Activated B cell treated with CpG ODN at 0.5 μM for 24 hours (primary cell): Measurements from ENCODE around the gene NXN. TPM values are rescaled to one million over a fixed set of nuclear protein-coding genes. Genes with fewer than 3 reads are reported as not detected.

ENCODE experiments used
- ATAC-seq: fragments of 200-7000 bp; cut with Tn5 transposase; one replicate; pipeline ENCODE4 v1.10.0; 2021; ENCODE audit warnings: low read depth, mild to moderate bottlenecking, moderate library complexity
- CTCF ChIA-PET: fragments of 350-600 bp; sonication (Branson Sonifier 250); formaldehyde crosslinking; loops from one replicate; lab custom pipeline; 2021; ENCODE audit warnings: antibody characterized with exemption; lab: Charles Lee
- POLR2A ChIA-PET: fragments of 350-600 bp; sonication (Branson Sonifier 250); formaldehyde crosslinking; loops from one replicate; lab custom pipeline; 2021; ENCODE audit warnings: antibody characterized with exemption; lab: Charles Lee
- DNase-seq: peaks from one replicate; pipeline ENCODE4 v3.0.0; 2022
- H3K27ac Mint-ChIP-seq: one replicate; pipeline ENCODE4 v1.8.0; 2020; ENCODE audit warnings: mixed read lengths
- H3K27me3 Mint-ChIP-seq: one replicate; pipeline ENCODE4 v1.8.0; 2021; ENCODE audit warnings: mixed read lengths
- H3K36me3 Mint-ChIP-seq: one replicate; pipeline ENCODE4 v1.8.0; 2021; ENCODE audit warnings: low read depth, mixed read lengths
- H3K4me1 Mint-ChIP-seq: one replicate; pipeline ENCODE4 v1.8.0; 2021; ENCODE audit warnings: mixed read lengths
- H3K4me3 Mint-ChIP-seq: one replicate; pipeline ENCODE4 v1.8.0; 2020; ENCODE audit warnings: mild to moderate bottlenecking, mixed read lengths
- H3K9me3 Mint-ChIP-seq: one replicate; pipeline ENCODE4 v1.8.0; 2020; ENCODE audit warnings: mixed read lengths
- intact Hi-C: fragments of 100-400 bp; cut with micrococcal nuclease; formaldehyde crosslinking; loops from one replicate; pipeline ENCODE4 v1.15.1; 2024
- total RNA-seq: library from RNA; stranded (reverse); gene quantifications from 2 replicates; pipeline ENCODE4 v1.2.3, GENCODE V29; 2022
- TF ChIP-seq, protein P1 (sequence below): fragments of 200-600 bp; IDR thresholded peaks from one replicate; pipeline ENCODE4 v1.8.0; 2022; ENCODE audit warnings: antibody characterized with exemption, mild to moderate bottlenecking

The NXN gene
- total RNA-seq, 1 donor from 2014 or later: 0.22 TPM

DNA sequence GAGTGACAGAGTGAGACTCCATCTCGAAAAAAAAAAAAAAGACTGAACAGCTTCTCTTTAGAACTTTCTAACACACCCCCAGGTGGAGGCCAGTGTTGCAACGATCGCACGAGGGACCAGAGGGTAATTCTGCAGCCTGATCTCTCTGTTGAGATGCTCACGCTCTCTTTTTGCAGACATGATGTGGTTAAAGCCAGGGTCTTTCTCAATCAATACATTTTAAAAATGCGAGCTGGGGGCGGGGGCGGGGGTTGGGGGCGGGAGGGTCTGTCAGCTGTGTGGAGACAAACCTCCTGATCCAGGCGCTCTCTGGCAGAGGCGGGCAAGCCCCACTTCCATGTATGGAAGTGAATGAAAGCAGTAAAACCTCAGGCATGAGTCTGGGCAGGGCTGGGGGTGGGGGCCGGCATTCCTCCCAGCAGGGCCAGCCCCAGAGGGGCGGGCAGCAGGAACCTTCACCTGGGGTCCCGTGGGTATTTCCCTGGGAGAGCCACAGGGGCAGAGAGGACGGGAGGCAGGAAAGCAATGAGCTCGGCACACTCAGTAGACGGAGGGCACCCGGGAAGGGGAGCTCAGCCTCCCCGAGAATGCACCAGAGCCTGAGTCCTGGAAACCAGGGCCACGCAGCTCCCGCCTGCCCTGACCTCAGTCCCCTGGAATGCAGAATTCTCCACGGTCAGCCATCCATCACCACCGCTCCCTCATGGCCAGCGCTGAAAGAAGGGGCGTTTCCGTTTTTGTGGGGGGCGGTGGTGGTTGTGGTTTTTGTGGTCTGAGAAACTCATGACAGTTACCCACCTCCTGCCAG, 28.0 kb downstream of the NXN start:
- Mint-ChIP-seq H3K4me1 (no peaks in the 10 kb centered on the region), H3K9me3 (no peaks in the 10 kb centered on the region), H3K4me3 (no peak overlapping the region), H3K36me3 (no peaks in the 10 kb centered on the region), H3K27me3 (peaks cover 15% of the 10 kb centered on the region), H3K27ac (no peak overlapping the region)
- ATAC-seq: no peak
- ChIA-PET POLR2A (no interaction called here), CTCF (no interaction called here)
- TF ChIP-seq, protein P1, sequence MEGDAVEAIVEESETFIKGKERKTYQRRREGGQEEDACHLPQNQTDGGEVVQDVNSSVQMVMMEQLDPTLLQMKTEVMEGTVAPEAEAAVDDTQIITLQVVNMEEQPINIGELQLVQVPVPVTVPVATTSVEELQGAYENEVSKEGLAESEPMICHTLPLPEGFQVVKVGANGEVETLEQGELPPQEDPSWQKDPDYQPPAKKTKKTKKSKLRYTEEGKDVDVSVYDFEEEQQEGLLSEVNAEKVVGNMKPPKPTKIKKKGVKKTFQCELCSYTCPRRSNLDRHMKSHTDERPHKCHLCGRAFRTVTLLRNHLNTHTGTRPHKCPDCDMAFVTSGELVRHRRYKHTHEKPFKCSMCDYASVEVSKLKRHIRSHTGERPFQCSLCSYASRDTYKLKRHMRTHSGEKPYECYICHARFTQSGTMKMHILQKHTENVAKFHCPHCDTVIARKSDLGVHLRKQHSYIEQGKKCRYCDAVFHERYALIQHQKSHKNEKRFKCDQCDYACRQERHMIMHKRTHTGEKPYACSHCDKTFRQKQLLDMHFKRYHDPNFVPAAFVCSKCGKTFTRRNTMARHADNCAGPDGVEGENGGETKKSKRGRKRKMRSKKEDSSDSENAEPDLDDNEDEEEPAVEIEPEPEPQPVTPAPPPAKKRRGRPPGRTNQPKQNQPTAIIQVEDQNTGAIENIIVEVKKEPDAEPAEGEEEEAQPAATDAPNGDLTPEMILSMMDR: no peak
- no peak for DNase-seq
- intact Hi-C loops: no loop called here

DNA sequence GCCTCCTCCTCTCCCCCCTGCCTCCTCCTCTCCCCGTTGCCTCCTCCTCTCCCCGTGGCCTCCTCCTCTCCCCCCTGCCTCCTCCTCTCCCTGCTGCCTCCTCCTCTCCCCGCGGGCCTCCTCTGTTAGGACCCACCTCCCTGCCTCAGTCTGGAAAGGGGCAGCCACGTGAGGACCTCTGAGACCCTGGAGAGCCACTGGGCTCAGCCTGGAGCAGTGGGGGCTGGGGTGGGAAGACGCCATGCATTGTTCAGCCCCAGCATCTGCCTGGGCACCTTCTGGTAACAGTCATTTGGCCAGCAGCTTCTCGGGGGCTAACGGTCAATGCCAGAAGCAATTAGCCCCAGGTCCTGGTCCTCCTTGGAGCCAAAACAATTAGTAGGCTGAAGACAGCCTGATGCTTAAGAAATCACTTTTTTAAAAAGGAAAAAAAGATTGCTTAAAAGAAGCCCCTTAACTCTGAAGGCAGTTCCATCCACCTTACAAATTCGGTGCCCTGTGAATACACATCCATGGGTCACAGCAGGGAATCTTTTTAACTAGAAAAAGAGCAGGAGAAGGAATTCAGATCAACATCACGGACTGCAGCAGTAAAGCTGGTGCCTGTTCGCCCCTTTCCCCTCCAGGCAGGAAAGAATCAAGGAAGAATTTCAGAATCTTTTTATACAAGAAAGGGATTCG, 29.8 kb downstream of the NXN start:
- Mint-ChIP-seq H3K27ac (no peak overlapping the region), H3K9me3 (no peaks in the 10 kb centered on the region), H3K36me3 (no peaks in the 10 kb centered on the region), H3K4me1 (no peaks in the 10 kb centered on the region), H3K27me3 (peaks cover 15% of the 10 kb centered on the region), H3K4me3 (no peak overlapping the region)
- DNase-seq (no peak), ATAC-seq (no peak)
- CTCF ChIA-PET: no interaction called here
- POLR2A ChIA-PET: no interaction called here
- TF ChIP-seq, protein P1: no peak
- intact Hi-C loops: no loop called here

DNA sequence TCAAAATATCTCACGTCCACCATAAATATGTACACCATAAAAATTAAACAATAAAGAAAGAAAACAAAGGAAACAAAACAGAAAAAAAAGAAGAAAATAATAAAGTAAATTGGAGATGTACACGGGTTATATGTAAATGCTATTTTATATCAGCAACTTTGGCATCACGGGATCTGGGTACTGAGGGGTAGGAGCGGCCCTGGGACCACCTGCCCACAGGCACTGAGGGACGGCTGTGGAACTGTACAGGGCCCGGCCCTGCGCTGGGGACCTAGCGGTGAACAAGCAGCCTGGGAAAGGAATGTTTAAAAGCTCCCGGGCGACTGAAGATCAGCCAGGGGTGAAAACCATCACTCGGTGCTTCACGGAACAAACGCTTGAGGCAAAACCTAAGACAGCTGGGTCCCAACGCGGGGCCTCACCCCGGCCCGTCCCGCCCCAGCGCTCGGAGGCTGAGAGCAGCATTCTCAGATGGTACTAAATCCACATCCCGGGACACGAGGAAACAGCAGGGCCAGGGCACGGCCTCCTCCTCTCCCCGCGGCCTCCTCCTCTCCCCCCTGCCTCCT, 31.2 kb downstream of the NXN start:
- DNase-seq: no peak
- CTCF ChIA-PET: no interaction called here
- Mint-ChIP-seq H3K4me3 (no peak overlapping the region), H3K27me3 (peaks cover 20% of the 10 kb centered on the region), H3K9me3 (no peaks in the 10 kb centered on the region), H3K4me1 (no peaks in the 10 kb centered on the region), H3K27ac (no peak overlapping the region), H3K36me3 (no peaks in the 10 kb centered on the region)
- POLR2A ChIA-PET: no interaction called here
- TF ChIP-seq, protein P1: no peak
- intact Hi-C loops: no loop called here
- no peak for ATAC-seq

DNA sequence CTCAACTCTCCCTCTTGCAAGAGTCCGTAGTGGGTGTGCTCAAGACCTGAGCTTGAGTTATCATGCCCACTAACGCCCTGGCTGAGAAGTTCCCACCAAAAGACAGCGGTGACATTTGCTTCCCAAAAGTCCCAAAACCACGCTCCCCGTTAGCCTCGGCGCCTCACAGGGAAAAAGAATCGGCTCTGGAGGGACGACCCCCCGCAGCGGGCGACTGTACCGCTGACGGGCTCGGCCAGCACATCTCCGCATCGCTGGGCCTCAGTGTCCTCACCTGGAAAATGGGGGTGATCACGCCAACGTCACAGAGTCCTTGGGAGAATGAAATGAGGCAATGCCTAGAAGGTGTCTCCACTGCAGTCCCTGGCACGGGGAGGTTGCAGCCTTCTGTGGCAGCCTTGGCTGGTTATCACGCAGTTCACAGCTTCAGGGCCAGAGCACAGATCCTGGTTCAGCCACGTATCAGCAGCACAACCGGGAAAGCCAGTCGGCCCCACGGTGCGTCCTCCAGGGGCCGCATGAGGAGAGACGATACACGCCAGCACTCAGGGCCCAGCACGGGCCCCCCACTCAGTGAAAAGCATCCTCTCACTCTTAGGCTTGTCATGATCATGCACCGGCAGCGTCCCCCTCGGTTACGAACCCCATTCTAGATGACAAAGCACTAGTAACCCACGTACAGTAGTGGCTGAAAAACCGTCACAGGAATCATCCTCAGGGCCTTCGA, 32.9 kb downstream of the NXN start:
- H3K4me1 Mint-ChIP-seq: no peaks in the 10 kb centered on the region

More for the DNA sequence above, 32.9 kb downstream of the NXN start:
- H3K9me3 Mint-ChIP-seq: no peaks in the 10 kb centered on the region
- ATAC-seq (no peak), DNase-seq (no peak)
- H3K4me3 Mint-ChIP-seq: no peak overlapping the region
- peaks cover 18% of the 10 kb centered on the region for H3K27me3 Mint-ChIP-seq
- ChIA-PET CTCF (no interaction called here), POLR2A (no interaction called here)
- TF ChIP-seq, protein P1: no peak
- H3K27ac Mint-ChIP-seq: no peak overlapping the region
- intact Hi-C loops: no loop called here
- H3K36me3 Mint-ChIP-seq: no peaks in the 10 kb centered on the region
